GM21786 (cell line): ENCODE measurements around the gene ALKBH1.
"Not testable (repeated sequence)": the region's sequence is repeated elsewhere in the genome, so short reads cannot be mapped to it uniquely, and the experiment has no call there.

Experiments used
- ATAC-seq: cut with Tn5 transposase; IDR thresholded peaks from one replicate; pipeline ENCODE4 v1.9.1; 2021; ENCODE audit not compliant: unreplicated experiment

ALKBH1 gene

GRCh38 chr14:77674931-77675330 lies 32.9 kb downstream of the ALKBH1 start:
- ATAC-seq, result no peak

- no peak for ATAC-seq
Measured at GRCh38 chr14:77673193-77673592, 34.6 kb downstream of the ALKBH1 start.

- ATAC-seq, result no peak
Measured at GRCh38 chr14:77667331-77667730, 40.5 kb downstream of the ALKBH1 start.

- ATAC-seq, result no peak
Measured at GRCh38 chr14:77663293-77663692, 44.5 kb downstream of the ALKBH1 start.

- ATAC-seq, result not testable (repeated sequence)
Measured at GRCh38 chr14:77661562-77661961, 46.3 kb downstream of the ALKBH1 start.

GRCh38 chr14:77660754-77661153 lies 47.1 kb downstream of the ALKBH1 start:
- ATAC-seq, result no peak

GRCh38 chr14:77659831-77660230 lies 48.0 kb downstream of the ALKBH1 start:
- no peak for ATAC-seq

- ATAC-seq, result no peak
Measured at GRCh38 chr14:77657280-77657679, 50.5 kb downstream of the ALKBH1 start.

- ATAC-seq, result no peak
Measured at GRCh38 chr14:77654001-77654441, 53.8 kb downstream of the ALKBH1 start.

- ATAC-seq, result no peak
Measured at GRCh38 chr14:77649326-77649725, 58.5 kb downstream of the ALKBH1 start.

GRCh38 chr14:77648520-77649200 lies 59.2 kb downstream of the ALKBH1 start:
- no peak for ATAC-seq

- no peak for ATAC-seq
Measured at GRCh38 chr14:77647853-77648252, 60.0 kb downstream of the ALKBH1 start.

GRCh38 chr14:77646907-77647306 lies 60.9 kb downstream of the ALKBH1 start:
- no peak for ATAC-seq

- no peak for ATAC-seq
Measured at GRCh38 chr14:77645520-77646230, 62.1 kb downstream of the ALKBH1 start.

- ATAC-seq, result no peak
Measured at GRCh38 chr14:77642407-77642806, 65.4 kb downstream of the ALKBH1 start.

- ATAC-seq, result peak; percentile 53
Measured at GRCh38 chr14:77641534-77642341, 66.1 kb downstream of the ALKBH1 start.

GRCh38 chr14:77640756-77641533 lies 66.9 kb downstream of the ALKBH1 start:
- no peak for ATAC-seq

- ATAC-seq, result no peak
Measured at GRCh38 chr14:77638771-77639171, 69.1 kb downstream of the ALKBH1 start.

GRCh38 chr14:77635869-77636268 lies 72.0 kb downstream of the ALKBH1 start:
- not testable (repeated sequence) for ATAC-seq

- not testable (repeated sequence) for ATAC-seq
Measured at GRCh38 chr14:77635466-77635865, 72.4 kb downstream of the ALKBH1 start.

- ATAC-seq, result no peak
Measured at GRCh38 chr14:77630111-77630510, 77.7 kb downstream of the ALKBH1 start.
